ES-I3 (cell line): Measurements from ENCODE around the gene MRPL43.

Experiments
- H3K36me3 ChIP-seq: 2 replicates; pipeline ENCODE4 v1.6.1; 2013; ENCODE audit warnings: mild to moderate bottlenecking, low read length, control low read depth, moderate library complexity; ENCODE audit not compliant: insufficient read depth
- H3K4me1 ChIP-seq: 2 replicates; pipeline ENCODE4 v1.6.1; 2013; ENCODE audit warnings: mild to moderate bottlenecking, control low read depth, low read length; ENCODE audit not compliant: insufficient read depth
- H3K9ac ChIP-seq: 2 replicates; pipeline ENCODE4 v1.6.1; 2013; ENCODE audit warnings: low read depth, mild to moderate bottlenecking, low read length, moderate library complexity
- H3K9me3 ChIP-seq: 2 replicates; pipeline ENCODE4 v1.6.1; 2013; ENCODE audit warnings: mild to moderate bottlenecking, low read length, moderate library complexity; ENCODE audit not compliant: control insufficient read depth, insufficient read depth

MRPL43 gene

GRCh38 chr10:101014230-101014884 lies 27.1 kb upstream of the MRPL43 start:
- no peaks in the 10 kb centered on the region for H3K36me3 ChIP-seq
- H3K9me3 ChIP-seq: no peaks in the 10 kb centered on the region
- H3K9ac ChIP-seq: no peak overlapping the region
- H3K4me1 ChIP-seq: no peaks in the 10 kb centered on the region; the same call in 1 of the 2 replicates

DNA sequence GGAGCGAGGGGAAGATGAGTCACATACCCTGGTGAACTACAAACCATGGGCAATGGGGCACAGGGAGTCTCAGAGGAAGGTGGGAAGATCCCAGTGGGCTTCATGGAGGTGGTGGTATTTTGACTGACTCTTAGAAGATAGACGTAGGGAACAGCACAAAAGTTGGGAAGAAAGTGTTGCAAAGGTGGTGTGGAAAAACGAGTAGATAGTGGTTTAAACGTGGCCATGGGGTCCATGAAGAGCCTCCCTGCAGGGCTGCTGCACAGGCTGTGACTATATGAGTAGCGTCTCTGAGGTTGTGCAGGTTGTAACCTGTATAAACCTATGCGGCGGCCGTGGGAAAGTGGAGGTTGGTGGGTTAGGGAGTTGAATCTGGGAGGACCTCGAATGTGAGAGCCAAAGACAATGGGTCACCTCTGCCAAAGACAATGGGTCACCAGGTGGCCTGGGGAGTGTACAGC lies 26.1 kb upstream of the MRPL43 start:
- H3K9ac ChIP-seq: no peak overlapping the region
- H3K4me1 ChIP-seq: peaks cover 5% of the 10 kb centered on the region; the same call in 1 of the 2 replicates
- H3K9me3 ChIP-seq: no peaks in the 10 kb centered on the region
- H3K36me3 ChIP-seq: no peaks in the 10 kb centered on the region

- Histone ChIP-seq H3K36me3 (no peaks in the 10 kb centered on the region), H3K9me3 (no peaks in the 10 kb centered on the region), H3K9ac (no peak overlapping the region), H3K4me1 (peaks cover 6% of the 10 kb centered on the region; the same call in 1 of the 2 replicates)
Observed at GRCh38 chr10:101012525-101013364, 25.4 kb upstream of the MRPL43 start.

- Histone ChIP-seq H3K9ac (no peak overlapping the region), H3K9me3 (no peaks in the 10 kb centered on the region), H3K36me3 (no peaks in the 10 kb centered on the region), H3K4me1 (peaks cover 6% of the 10 kb centered on the region; the same call in 1 of the 2 replicates)
Observed at GRCh38 chr10:101011517-101012423, 24.5 kb upstream of the MRPL43 start.

- Histone ChIP-seq H3K9me3 (no peaks in the 10 kb centered on the region), H3K4me1 (peaks cover 6% of the 10 kb centered on the region; the same call in 1 of the 2 replicates), H3K36me3 (0 out of 2 replicates have a peak, but pooled peaks cover 3% of the 10 kb centered on the region), H3K9ac (no peak overlapping the region)
Observed at GRCh38 chr10:101010329-101010728, 23.0 kb upstream of the MRPL43 start.

GRCh38 chr10:101008823-101009423 lies 21.6 kb upstream of the MRPL43 start:
- Histone ChIP-seq H3K36me3 (peaks cover 3% of the 10 kb centered on the region; the same call in 1 of the 2 replicates), H3K9me3 (no peaks in the 10 kb centered on the region), H3K9ac (no peak overlapping the region), H3K4me1 (peaks cover 6% of the 10 kb centered on the region; the same call in 1 of the 2 replicates)

GRCh38 chr10:101007915-101008822 lies 20.9 kb upstream of the MRPL43 start:
- Histone ChIP-seq H3K4me1 (peaks cover 6% of the 10 kb centered on the region; the same call in 1 of the 2 replicates), H3K9me3 (no peaks in the 10 kb centered on the region), H3K9ac (no peak overlapping the region), H3K36me3 (peaks cover 3% of the 10 kb centered on the region; the same call in 1 of the 2 replicates)

- H3K9ac ChIP-seq: no peak overlapping the region
- H3K36me3 ChIP-seq: peaks cover 8% of the 10 kb centered on the region; the same call in 1 of the 2 replicates
- no peaks in the 10 kb centered on the region for H3K9me3 ChIP-seq
- peaks cover 6% of the 10 kb centered on the region; the same call in 1 of the 2 replicates for H3K4me1 ChIP-seq
Observed at GRCh38 chr10:101007099-101007711, 19.9 kb upstream of the MRPL43 start.

GRCh38 chr10:101006593-101007098 lies 19.3 kb upstream of the MRPL43 start:
- Histone ChIP-seq H3K9ac (no peak overlapping the region), H3K36me3 (peaks cover 8% of the 10 kb centered on the region; the same call in 1 of the 2 replicates), H3K9me3 (no peaks in the 10 kb centered on the region), H3K4me1 (peaks cover 6% of the 10 kb centered on the region; the same call in 1 of the 2 replicates)

GRCh38 chr10:101005869-101006567 lies 18.7 kb upstream of the MRPL43 start:
- H3K9me3 ChIP-seq: no peaks in the 10 kb centered on the region
- peaks cover 9% of the 10 kb centered on the region for H3K4me1 ChIP-seq
- H3K36me3 ChIP-seq: peaks cover 8% of the 10 kb centered on the region; the same call in 1 of the 2 replicates
- no peak overlapping the region for H3K9ac ChIP-seq

- H3K9ac ChIP-seq: no peak overlapping the region
- H3K36me3 ChIP-seq: peaks cover 8% of the 10 kb centered on the region; the same call in 1 of the 2 replicates
- peaks cover 12% of the 10 kb centered on the region for H3K4me1 ChIP-seq
- no peaks in the 10 kb centered on the region for H3K9me3 ChIP-seq
Observed at GRCh38 chr10:101005361-101005760, 18.1 kb upstream of the MRPL43 start.
